Measurements from ENCODE around the gene BABAM2. TPM values are rescaled to one million over a fixed set of nuclear protein-coding genes. Genes with fewer than 3 reads are reported as not detected.

The BABAM2 gene
- total RNA-seq, 1 donor from 2014 or later: 38.4 TPM

DNA sequence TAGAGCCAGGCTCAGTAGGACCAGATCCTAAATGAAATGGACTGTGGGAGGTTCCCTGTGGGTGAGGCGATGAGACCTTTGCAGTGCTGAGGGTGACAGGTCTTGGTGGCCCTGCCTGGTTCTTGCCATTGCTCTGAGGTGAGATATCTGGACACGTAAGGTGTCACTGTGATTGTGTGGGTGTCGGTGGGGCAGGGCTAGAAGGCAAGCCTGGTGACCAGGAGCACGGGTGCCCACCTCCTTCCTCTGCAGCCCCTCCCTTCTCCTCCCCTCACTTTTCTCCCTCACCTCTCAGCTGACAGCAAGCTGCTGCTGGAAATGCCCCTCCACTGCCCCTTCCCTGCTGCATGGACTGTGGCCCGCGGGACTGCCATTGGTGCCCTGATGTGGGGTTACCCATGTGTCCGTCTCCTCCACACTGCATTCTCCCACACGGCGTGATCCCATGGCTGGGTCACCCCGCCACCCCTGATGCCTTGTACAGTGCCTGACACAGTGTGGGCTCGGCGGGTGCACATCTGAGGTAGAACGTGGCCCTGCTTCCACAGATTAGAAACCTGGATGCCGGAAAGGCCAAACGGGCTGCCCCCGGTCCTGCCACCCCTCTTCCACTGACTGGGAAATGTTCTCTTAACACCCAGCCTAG is 446.6 kb downstream of the BABAM2 start:
- no peak for DNase-seq (ENCODE audit: extremely low read depth, low read depth, low spot score)

DNA sequence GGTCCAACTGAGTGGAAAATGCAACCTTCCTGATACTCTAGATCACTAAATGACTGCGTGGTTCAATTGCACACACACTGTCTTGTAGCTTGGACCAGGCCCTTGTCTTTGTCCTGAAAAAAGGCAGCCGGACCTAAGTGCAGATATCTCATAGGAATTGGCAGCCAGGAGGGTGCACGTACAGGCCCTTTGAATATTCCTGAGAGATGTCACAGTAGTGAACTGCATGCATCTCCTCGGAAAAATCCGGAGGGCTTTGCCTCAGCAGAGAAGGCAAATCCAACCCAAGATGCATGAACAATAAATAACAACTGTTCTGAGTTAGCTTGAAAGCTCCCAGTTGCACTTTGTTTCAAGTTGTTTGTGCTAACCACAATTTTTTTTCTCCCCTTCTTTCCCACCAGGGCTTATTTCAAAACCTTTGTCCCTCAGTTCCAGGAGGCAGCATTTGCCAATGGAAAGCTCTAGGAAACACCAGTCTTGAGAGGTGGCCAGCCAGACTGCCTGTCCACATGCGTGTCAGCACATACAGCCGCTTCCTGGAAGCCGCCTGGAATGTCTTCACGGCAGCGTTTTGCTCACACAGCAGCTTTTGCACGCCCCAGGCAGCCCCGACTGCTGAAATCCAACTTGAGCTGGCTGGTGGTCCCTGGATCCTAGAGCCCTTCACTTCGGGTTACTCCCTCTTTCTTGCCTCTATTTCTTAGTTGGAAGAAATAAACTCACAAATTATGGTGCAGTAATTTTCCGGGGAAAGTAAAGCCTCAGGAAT is 447.7 kb downstream of the BABAM2 start:
- DNase-seq (ENCODE audit: extremely low read depth, low read depth, low spot score): no peak

DNA sequence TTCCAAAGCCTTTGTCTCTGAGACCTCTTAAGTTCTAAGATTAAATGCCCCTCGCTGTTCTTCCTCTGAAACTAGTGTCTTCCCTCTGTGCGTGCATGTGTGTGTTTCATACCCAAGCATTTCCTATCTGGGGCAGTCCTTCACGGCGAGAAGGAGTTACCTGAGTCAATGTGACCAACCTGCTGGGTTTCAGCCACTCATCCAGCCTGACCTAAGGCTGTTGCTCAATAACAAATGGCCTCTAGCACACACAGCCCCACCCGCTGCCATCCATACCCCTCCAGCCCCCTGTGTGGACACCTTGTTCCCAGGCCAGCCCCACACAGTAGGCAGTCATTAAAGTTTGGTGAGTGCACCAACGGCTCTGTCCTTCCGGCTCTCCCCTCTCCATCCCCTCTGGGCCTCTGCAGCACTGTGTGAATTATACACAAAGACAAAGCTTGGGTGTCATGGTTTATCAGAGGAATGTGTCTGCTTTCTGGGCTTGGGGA is 448.3 kb downstream of the BABAM2 start:
- DNase-seq (ENCODE audit: extremely low read depth, low read depth, low spot score): no peak

DNA sequence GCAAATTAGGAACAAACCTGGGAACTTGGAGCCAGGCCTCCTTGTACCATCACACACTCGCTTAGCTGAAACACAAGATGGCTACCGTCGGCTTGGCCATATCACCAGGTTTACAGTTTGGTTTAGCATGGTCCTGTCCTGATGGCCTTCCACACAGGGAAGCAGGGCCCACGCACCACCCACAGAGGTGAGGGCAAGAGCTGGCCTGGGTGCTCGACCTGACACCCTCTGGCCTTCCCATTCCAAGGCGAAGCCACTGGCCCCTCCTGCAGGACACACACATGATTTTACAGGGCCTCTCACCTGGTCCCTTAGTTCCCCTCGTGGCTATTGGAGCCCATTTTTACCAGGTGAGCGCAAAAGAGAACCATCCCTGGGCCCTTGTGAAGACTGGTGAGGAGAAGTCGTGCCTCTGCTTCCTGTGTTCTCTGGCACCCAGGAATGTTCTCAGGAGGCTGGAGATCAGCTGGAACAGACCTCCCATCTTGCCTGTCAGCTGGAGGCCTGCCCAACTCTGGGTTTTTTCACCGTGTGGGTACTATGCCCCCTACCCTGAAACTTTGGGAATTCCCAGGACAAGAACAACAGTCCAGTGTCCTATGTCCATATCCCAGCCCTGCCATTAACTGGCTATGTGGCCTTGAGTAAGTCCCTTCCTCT is 449.1 kb downstream of the BABAM2 start:
- DNase-seq (ENCODE audit: extremely low read depth, low read depth, low spot score): no peak

DNA sequence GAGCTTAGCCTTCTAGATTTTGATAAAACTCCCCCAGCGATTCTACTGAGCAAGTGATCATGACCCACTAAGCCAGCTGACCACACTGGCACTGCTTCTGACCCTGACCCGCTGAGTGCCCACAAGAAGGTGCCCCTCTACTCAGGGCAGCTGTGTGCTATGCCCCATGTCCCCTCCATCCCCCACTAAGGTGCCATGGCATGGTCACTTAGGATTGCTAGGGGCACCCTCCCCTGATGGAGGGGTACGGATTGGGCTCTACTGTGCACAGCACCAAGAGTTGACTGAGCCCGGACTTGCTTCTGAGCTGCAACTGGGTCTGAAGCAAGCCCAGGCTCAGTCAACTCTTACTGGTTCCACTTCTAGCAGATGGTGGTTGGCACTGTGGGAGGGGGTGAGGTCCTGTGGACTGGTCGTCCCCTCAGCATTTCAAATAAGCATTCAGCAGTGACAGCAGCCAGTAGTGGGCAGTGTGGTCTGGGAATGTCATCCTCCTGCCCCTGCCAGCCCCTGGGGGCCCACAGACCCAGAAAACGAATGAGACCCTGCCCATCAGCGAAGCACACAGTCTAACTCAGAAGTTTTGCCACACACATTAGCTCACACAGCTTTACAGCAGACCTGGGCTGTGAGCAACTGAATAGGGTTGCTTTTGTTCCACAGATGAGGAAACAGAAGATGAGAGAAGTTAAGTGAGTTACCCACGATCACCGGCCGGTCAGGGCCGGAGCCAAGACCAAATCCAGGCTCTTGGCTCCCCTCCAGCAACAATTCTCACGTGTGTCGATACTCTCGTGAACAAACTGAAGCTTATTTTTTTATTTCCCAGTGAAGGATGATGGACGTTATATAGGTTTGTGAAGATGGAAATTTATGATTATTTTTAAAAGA is 450.0 kb downstream of the BABAM2 start:
- DNase-seq (ENCODE audit: extremely low read depth, low read depth, low spot score): no peak

DNA sequence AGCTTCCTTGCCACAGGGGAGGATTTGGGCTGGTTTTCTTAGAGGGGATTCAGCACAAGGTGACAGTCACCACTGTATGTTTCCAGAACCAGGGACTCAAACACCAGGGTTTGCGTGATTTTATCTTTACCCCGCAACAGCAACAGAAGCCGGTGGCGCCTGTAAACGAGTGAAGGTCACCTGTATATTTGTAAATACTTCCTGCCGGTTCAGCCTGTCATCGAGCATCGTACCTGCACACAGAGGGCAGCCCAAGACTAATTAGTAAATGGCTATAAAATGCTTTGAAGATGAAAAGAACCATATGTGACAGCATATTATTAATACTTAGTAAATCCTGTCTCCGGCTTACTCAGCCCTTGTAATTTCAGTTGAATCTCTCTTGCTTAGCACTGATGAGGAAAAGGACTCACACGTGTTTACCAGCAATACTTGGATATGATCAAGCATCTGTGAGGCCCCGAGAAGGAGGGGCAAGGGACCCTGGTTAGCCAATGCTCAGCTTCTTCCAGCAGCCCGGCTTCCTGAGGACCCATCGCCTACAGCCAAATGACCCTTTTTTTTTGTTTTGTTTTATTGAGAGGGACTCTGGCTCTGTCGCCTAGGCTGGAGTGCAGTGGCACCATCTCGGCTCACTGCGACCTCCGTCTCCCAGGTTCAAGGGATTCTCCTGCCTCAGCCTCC is 450.8 kb downstream of the BABAM2 start:
- DNase-seq (ENCODE audit: extremely low read depth, low read depth, low spot score): no peak

DNA sequence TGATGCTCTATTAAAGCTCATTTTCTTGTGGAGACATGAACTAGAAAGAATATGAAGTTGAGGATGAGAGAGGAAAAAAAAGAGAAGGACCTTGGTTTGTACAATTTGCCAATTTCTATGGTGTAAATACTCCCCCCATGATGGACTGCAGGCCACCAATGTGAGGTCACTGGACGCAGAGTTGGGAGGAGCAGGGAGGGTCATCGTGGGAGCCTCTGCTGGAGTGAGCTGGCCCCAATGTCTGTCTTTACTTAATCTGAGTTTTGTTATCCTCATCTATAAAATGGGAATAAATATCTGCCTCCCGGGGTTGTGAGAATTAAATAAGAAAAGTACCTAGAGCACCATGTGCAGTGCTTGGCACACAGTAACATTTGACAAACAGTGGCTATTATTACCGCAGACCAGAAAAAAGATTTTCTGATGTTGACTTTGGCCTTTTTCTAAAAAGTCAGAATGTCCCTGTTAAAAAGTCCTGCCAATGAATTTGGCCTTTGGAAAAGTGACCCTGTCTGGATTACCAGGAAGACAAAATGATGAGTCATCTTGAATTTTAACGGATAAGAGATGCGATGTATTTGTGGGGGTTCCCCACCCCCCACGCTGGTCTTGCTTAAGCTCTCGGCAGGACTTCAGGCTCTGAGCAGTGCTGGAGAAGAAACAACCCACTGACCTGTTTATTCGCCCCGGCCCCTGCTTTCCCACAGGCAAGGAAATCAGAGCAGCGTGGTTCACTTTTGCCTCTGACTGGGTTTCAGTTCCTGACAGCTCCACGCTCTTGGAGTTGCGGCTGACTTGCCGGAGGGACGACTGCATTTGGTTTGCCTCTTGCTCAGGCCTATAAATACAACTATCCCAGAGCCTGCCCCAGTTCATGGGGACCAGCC is 451.8 kb downstream of the BABAM2 start:
- DNase-seq (ENCODE audit: extremely low read depth, low read depth, low spot score): no peak

DNA sequence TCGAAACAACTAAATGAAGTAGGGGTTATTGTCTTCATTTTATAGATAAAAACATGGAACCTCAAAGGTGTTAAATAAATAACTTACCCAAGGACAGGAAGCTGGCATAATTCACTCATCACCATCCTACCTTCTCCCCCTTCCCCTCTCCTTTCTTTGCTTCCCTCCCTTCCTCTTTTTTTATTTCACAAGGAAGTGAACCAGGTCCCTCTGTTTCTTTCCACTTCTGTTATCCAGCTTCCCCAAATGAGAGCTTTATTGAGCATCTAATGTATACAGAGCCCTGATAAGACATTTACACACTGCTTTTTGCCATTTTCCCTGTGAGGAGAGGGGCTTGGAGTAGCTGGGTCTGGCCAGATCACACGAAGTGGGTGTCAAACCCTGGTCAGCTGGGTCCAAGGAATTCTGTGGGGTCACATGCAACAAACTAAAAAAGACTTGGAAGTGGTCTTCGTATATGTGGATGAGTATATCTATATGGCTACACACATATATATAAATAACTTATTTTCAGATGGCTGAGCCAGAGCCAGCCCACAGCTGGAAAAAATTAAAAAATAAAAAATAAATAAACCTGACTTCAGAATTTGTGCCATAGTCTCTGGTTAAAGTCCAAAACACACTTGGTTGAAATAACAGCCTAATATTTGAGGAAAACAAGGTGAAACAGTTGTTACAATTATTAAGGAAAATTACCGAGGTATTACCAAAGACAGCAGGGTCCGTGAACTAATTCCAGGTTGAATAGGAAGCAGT is 452.8 kb downstream of the BABAM2 start:
- no peak for DNase-seq (ENCODE audit: extremely low read depth, low read depth, low spot score)

DNA sequence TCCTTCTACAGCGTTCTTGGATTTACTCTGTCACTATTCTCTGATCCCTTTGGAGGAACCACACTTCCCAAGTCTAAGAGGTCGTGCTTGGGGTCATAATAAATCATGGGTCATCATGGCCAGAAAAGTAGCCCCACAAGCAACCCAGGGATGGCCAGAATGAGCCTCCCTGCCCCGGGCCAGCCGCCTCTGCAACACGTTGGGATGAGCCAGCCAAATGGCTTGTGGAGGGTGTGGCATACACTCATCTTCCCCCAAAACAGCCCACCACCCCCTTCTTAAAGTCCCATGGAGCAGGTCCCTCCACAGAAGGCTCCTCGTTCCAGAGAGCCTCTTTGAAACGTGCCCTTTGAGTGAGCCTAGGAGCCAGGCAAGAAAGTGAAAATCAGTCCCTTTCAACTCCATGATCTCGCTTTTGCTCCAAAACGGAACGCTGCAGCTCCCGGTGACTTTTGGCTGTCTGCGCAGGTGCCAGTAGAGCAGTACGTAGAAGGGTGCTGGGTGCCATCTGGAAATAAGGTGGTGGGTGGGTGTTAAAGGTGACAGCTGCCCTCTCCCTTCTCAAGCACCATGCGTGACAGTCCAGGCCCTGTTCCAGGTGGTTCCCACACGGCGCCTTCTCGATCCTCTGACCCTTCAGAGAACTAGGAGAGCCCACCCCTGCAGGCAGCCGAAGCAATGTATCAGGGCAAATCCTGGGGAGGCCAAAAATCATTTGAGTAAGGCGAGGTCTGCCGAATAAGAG is 453.6 kb downstream of the BABAM2 start:
- no peak for DNase-seq (ENCODE audit: extremely low read depth, low read depth, low spot score)

DNA sequence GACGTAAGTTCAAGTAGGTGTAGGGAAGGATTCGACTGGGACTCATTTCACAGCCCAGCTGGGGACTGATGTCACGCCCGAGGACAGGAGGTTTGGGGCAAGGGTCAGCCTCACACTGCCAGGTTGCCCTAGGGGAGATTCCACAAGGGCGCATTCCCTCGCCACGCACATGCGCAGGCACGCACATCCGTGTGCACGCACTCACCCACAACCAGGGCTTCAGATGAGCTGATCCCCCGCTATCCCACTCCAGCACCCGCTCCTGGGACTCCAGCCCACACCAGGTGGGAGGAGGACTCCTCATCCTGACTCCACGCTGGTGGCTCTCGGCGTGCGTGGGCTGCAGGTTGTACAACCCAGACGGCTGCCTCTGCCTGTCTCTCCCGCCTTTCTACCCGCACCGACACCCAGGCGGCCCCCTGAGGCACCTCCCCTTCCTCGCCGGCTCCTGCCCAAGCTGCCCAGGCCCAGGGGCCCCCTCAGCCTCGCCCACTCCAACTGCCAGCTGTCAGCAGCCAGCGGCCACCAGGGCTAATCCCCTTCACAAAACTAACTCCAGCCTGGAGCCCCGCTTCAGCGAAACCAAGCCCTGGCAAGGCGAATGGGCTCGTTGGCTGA is 454.3 kb downstream of the BABAM2 start:
- DNase-seq (ENCODE audit: extremely low read depth, low read depth, low spot score): no peak

DNA sequence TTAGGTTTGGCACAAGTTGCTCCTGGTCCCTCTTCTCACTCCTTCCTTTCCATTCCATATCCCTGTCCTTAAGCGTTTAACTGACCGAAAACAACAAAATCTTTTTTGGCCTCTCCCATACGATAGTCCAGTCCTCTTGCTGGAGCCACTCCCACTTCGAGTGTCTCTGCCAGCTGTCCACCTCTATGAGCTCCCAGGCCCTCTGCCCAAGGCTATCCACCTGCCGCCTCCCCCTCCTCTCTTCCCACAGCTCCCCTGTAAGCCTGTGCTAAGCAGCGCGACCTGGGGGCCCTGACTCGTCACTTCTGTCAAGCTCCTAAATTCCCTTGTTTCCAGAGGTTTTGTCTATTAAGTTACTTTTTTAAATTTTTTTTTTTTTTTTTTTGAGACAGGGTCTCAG is 455.1 kb downstream of the BABAM2 start:
- DNase-seq (ENCODE audit: extremely low read depth, low read depth, low spot score): no peak

DNA sequence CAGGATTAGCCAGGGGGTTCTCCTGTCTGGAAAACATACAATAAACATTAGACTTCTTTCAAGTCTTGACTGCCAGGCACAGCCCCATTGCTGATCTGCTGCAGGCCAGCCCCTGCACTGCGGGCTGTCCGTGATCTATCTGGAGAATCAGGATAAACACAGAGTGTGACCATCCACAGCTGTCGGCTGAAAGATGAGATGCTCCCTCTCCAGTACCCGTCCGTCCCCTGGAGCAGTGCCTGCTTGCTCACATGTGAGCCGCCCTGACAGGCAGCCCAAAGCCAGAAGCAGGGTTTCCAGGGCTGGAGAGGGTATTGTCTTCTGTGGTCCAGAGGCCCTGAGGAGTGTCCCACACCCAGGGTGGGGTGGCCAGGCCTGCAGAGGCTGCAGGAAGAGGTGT is 456.1 kb downstream of the BABAM2 start:
- DNase-seq (ENCODE audit: extremely low read depth, low read depth, low spot score): no peak

DNA sequence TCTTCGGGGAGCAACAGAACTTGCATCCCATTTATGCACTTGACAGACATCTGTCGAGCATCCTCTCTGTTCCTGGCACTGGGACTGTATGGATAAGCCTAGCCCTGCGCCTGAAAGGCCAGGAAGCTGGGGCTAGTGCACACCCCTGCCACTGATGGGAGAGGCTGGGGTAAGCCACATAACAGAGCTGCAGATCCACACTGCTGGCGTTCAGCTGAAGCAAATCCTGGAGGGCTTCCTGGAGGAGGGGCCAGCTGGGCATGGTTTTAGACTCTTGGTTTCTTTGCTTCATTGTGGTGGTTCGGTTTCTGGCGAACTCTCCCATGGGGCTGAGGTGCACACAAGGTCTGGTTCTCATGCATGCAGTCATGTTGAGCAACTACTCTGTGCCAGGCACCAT is 456.7 kb downstream of the BABAM2 start:
- no peak for DNase-seq (ENCODE audit: extremely low read depth, low read depth, low spot score)

DNA sequence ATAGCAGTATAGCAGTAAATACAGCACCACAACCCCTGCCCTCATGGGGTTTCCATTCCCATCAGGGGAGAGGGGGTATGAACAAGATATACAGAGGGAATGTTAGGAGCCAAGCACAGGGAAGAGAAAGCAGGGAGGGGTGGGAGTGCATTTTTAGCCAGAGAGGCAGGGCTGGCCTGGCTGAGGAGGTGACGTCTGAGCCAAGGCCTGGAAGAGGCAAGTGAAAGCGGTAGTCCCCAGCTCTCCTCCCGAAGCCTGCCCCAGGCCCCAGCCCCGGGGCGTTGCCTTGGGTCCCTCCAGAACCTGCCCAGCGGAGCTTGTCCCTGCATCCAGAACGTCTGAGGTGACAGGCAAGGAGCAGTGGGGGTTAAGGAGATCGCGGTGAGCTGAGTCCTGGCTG is 457.1 kb downstream of the BABAM2 start:
- DNase-seq (ENCODE audit: extremely low read depth, low read depth, low spot score): no peak

DNA sequence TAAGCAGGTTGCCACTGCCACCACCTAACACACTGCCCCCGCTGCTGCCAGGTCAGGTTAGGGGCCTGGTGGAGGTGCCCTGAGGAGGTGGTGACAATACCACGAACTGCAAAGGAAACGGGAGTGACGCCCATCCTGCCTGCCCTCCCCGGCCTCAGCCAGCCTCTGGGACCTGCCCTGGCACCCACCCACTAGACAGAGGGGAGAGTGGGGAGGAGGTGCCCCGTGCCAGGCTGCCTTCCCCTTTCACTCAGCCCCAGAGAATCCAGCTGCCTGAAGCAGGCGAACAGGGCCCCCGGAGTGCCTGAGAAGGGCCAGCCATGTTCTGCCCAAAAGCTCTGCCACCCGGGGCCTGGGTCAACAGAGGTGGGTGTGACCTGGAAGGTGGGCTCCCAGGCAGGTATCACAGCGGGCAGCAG is 457.6 kb downstream of the BABAM2 start:
- DNase-seq (ENCODE audit: extremely low read depth, low read depth, low spot score): no peak

DNA sequence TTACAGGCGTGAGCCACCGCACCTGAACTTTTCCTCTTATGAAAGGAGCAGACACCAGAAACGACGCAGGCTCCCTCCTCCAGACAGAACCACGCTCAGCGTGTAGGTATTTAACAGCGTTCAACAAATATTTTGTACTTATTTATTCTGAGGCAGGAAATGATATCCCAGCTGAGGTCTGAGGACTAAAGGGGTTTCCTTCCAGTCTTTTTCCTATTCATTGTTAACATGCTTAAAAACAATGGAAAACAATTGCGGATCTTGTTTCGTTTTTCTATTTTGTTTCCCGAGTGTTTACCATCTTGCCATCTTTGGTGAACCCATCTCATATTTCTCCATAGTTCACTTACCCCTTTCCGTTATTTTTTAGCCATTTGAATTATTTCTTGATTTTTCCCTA is 458.4 kb downstream of the BABAM2 start:
- no peak for DNase-seq (ENCODE audit: extremely low read depth, low read depth, low spot score)

DNA sequence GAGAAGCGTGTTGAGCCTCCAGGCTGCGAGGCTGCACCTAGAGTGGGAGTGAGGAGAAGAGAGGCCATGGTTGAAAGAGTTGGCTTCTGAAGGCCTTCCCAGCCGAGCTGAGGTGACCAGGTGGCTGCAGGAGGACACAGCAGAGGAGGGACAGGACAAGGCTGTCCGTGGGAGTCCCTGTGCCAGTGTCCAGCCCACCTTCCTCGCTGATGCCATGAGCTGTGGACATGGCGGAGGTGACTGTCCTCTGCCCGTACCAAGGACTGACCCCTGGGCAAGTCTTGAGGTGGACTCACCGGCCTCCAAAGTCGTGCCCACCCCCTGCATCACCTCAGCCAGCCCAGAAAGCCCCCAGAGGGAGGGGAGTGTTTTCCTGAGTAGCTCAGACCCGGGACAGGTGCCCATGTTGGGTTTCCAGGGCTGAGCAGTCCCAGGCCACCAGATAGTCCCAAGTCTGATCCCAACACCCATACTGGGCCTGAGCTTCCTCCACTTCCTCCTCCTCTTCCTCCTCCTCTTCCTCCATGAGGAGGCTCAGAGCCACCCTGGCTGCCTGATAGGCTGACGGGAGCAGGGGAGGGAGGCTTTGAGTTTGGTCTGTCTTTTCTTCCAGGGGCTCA is 459.1 kb downstream of the BABAM2 start:
- DNase-seq (ENCODE audit: extremely low read depth, low read depth, low spot score): no peak

Measured in glomerular endothelial cell (primary cell).